ENCODE measurements around the gene CEBPG.
A peak's percentile ranks its signal among the peaks of the same experiment; 100 is the strongest.

CEBPG gene

GRCh38 chr19:33412601-33413425, 39.3 kb downstream of the CEBPG start:
- peak overlapping the region; percentile 29 for H3K27ac Mint-ChIP-seq
- no peak for DNase-seq (ENCODE audit: low spot score in 2 of 2)
- ATAC-seq = no peak
- H3K4me1 Mint-ChIP-seq = peaks cover 11% of the 10 kb centered on the region
- no peak overlapping the region for H3K4me3 Mint-ChIP-seq
- no peaks in the 10 kb centered on the region for H3K9me3 Mint-ChIP-seq
- no peaks in the 10 kb centered on the region for H3K36me3 Mint-ChIP-seq

DNA sequence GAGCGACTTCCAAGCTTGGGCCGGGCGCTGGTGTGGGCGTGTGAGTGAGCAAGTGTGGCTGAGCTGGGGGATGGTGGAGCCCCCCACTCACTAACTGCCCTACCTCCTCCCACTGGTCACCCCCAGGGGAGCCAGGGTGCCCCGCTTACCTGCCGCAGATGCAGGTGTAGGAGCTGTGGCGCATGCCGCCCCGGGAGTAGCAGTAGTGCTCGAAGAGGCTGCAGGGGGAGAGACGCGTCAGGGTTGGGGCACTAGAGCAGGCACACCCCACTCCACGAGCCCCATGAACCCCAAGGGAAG, 39.9 kb downstream of the CEBPG start:
- peaks cover 11% of the 10 kb centered on the region for H3K4me1 Mint-ChIP-seq

DNA sequence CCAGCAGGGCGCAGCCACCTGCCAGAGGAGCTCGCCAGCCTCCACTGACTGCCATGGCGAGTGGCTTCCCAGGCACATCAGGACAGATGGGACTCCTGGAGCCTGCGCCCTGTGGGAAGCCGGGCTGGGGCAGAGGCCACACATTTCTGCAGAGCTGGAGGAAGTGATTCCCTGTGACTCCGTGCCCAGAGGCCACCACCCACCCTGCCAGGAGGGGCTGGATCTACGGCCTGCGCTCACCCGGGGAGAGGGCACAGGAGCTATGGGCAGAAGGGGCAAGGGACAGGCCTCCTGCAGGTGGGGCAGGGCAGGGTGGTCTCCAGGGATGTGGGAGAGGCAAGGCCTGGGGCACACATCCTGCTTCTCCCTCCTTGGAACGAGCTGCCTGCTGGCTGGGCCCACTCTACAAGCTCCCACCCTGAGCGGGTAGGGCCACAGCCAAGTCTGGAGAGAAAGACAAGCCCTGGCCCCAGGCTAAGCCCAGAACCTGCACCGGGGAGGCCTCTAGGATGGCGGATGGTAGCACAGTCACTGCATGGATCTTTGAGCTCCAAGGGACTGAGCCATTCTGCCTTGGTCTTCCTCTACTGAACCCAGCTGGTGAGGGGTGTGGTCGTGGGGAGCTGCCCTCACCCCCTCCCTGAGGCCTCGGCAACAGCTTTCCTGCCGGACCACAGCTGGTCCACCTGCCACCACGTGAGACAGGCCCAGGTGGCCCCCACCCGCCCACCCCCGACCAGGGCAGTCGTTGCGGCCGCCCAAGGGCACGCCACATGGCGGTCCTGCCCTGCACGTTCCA, 40.6 kb downstream of the CEBPG start:
- Mint-ChIP-seq H3K36me3 (no peaks in the 10 kb centered on the region), H3K4me3 (no peak overlapping the region), H3K4me1 (peaks cover 11% of the 10 kb centered on the region), H3K27ac (no peak overlapping the region), H3K9me3 (no peaks in the 10 kb centered on the region)
- no peak for ATAC-seq
- no peak for DNase-seq (ENCODE audit: low spot score in 2 of 2)

More for the DNA sequence above, 39.9 kb downstream of the CEBPG start:
- ATAC-seq (no peak), DNase-seq (ENCODE audit: low spot score in 2 of 2) (no peak)
- Mint-ChIP-seq H3K36me3 (no peaks in the 10 kb centered on the region), H3K27ac (no peak overlapping the region), H3K9me3 (no peaks in the 10 kb centered on the region), H3K4me3 (no peak overlapping the region)

DNA sequence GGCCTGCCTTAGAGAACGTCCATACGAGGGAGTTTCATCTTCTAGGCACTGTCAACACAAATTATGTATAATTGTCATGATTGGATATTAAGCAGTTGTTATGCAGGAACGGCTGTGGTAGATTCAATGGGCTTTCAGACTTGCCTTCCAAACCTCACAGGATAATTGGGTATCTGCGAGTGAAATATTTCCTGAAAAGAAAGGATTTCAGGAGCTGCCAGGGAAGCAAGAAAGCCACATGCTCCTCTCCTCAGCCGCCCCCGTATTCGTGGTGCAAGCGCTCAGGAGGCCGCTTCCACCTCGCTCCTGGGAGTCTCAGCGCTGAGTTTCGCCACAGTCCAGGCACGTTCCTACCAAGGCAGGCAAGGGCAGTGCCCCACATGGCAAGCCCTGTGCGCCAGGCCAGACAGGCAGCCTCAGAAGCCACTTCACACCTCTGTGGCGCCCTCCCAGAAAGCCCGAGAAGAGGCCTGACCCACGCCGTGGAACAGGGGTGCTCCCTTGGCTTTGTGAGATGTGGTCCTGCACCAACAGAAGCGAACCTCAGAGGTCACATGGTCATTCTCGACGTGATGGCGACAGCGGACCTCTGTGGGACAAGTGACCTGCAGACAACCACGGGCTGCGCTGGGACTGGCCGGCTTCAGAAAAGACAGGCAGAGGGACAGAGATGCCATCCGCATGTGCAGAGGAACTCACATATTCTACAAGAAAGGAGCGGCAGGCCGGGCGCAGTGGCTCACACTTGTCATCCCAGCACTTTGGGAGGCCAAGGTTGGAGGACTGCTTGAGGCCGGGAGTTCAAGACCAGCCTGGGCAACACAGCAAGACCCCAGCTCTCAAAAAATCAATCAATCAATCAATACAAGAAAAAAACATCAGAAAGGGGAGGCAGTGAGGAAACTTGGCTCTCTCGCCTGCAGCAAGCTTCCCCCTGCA, 41.4 kb downstream of the CEBPG start:
- DNase-seq (ENCODE audit: low spot score in 2 of 2) (no peak), ATAC-seq (no peak)
- Mint-ChIP-seq H3K4me3 (no peak overlapping the region), H3K4me1 (peaks cover 11% of the 10 kb centered on the region), H3K27ac (no peak overlapping the region), H3K9me3 (no peaks in the 10 kb centered on the region), H3K36me3 (no peaks in the 10 kb centered on the region)

GRCh38 chr19:33416307-33417215, 43.1 kb downstream of the CEBPG start:
- Mint-ChIP-seq H3K9me3 (no peaks in the 10 kb centered on the region), H3K4me1 (peaks cover 11% of the 10 kb centered on the region), H3K36me3 (no peaks in the 10 kb centered on the region), H3K27ac (no peak overlapping the region), H3K4me3 (peak overlapping the region; percentile 57)
- ATAC-seq (peak; percentile 73), DNase-seq (ENCODE audit: low spot score in 2 of 2) (peak; percentile 60 to 81)

- peaks cover 11% of the 10 kb centered on the region for H3K4me1 Mint-ChIP-seq
- ATAC-seq = no peak
- DNase-seq (ENCODE audit: low spot score in 2 of 2) = no peak
- H3K9me3 Mint-ChIP-seq = no peaks in the 10 kb centered on the region
- no peaks in the 10 kb centered on the region for H3K36me3 Mint-ChIP-seq
- no peak overlapping the region for H3K4me3 Mint-ChIP-seq
- H3K27ac Mint-ChIP-seq = no peak overlapping the region
Observed at GRCh38 chr19:33417751-33418150, 44.2 kb downstream of the CEBPG start.

DNA sequence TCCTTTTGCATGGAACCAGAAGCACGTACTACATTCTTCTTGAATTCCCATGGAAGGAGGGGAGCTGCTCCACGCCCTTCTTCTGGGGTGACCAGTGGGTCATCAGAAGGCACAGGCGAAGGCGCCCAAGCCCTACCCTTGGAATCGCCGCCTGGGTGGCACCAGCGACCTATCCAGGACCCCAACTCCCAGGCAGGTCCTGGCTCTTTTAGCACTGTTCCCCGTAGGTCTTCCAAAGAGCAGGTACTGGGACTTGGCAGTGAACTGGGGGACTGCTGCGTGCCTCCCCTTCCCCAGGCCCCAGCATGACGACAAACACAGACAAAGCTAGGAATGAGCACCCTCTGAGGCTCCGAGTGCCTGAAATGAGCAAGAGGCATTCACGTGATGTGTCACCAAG, 45.0 kb downstream of the CEBPG start:
- Mint-ChIP-seq H3K27ac (no peak overlapping the region), H3K4me3 (no peak overlapping the region), H3K4me1 (peaks cover 11% of the 10 kb centered on the region), H3K9me3 (no peaks in the 10 kb centered on the region), H3K36me3 (no peaks in the 10 kb centered on the region)
- DNase-seq (ENCODE audit: low spot score in 2 of 2) (no peak), ATAC-seq (no peak)

DNA sequence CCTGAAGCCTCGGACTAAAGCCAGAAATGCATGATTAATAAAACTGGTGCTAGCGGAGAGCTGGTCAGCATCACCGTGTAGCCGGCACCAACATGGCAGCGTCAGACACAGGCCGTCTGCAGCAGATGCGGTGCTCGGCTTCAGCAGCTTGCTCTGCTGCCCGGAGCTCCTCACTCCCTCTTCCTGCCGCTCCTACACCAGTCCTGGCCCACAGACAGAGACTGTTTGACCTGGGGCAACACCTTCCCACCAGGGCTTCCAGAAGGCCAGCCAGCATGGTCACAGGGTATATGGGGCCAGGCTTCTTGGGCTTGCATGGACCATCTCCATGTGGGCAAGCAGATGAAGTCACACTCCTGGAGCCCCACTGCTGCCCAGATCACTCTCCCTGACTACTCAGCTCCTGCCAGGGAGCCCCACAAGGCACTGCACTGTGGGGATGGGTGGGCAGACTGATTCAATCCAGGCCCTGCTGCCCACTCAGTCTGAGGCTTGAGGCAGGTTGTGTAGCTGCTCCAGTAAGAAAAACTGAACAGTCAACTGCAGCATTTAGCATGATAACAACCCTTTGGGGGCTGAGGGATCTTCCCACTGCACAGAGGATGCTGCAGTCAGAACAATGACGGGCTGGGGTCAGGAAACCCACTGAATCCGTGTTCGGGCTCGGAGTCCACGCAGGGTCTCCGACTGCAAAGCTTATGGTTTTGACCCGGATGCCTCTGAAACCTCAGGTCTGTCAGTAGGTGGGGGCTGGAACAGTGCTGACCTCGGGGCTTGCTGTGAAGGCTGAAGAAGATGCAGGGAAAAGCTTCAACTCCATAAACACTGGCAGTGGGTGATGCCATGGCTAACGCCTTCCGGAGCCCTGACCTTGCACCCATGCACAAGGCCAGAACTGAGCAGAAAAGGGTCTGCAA, 45.6 kb downstream of the CEBPG start:
- no peak overlapping the region for H3K4me3 Mint-ChIP-seq
- no peak for ATAC-seq
- no peak for DNase-seq (ENCODE audit: low spot score in 2 of 2)
- H3K27ac Mint-ChIP-seq = no peak overlapping the region
- H3K36me3 Mint-ChIP-seq = no peaks in the 10 kb centered on the region
- H3K4me1 Mint-ChIP-seq = peaks cover 11% of the 10 kb centered on the region
- no peaks in the 10 kb centered on the region for H3K9me3 Mint-ChIP-seq

DNA sequence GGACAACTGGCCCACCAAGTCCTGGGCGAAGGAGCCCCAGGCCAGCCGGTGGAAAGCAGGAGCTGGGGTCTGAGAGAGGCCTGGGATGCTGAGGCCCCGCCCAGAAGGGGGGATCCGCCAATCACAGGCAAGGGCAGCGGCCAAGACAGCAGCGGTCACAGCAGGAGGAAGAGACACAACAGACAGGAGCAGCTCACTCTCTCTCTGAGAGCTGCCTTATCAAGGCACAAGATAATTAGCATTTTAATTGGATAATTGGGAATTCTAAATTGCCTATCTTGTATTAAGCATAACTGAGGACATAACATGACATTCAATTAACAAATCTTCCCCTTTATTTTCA, 46.2 kb downstream of the CEBPG start:
- H3K27ac Mint-ChIP-seq = no peak overlapping the region
- H3K4me3 Mint-ChIP-seq = no peak overlapping the region
- H3K4me1 Mint-ChIP-seq = peaks cover 11% of the 10 kb centered on the region
- ATAC-seq = no peak
- H3K36me3 Mint-ChIP-seq = no peaks in the 10 kb centered on the region
- H3K9me3 Mint-ChIP-seq = no peaks in the 10 kb centered on the region
- DNase-seq (ENCODE audit: low spot score in 2 of 2) = no peak

GRCh38 chr19:33420821-33421220, 47.3 kb downstream of the CEBPG start:
- H3K4me1 Mint-ChIP-seq = peaks cover 11% of the 10 kb centered on the region
- no peak overlapping the region for H3K27ac Mint-ChIP-seq
- H3K36me3 Mint-ChIP-seq = no peaks in the 10 kb centered on the region
- DNase-seq (ENCODE audit: low spot score in 2 of 2) (no peak), ATAC-seq (no peak)
- H3K9me3 Mint-ChIP-seq = no peaks in the 10 kb centered on the region
- H3K4me3 Mint-ChIP-seq = no peak overlapping the region

DNA sequence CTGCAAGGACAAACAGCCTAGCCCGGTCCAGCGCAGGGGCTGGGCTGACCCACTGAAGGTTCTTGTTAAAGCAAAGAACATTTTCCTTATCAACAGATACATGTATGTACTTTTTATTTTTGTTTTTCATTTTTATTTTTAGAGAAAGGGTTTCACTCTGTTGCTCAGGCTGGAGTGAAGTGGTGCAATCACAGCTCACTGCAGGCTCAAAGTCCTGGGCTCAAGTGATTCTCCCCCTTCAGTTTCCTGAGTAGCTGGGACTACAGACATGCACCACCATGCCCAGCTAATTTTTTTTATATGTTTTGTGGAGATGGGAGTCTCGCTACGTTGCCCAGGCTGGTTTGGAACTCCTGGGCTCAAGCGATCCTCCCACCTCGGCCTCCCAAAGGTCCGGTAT, 47.9 kb downstream of the CEBPG start:
- Mint-ChIP-seq H3K4me3 (no peak overlapping the region), H3K36me3 (no peaks in the 10 kb centered on the region), H3K4me1 (peaks cover 6% of the 10 kb centered on the region), H3K27ac (no peak overlapping the region), H3K9me3 (no peaks in the 10 kb centered on the region)
- no peak for ATAC-seq
- DNase-seq (ENCODE audit: low spot score in 2 of 2) = no peak

DNA sequence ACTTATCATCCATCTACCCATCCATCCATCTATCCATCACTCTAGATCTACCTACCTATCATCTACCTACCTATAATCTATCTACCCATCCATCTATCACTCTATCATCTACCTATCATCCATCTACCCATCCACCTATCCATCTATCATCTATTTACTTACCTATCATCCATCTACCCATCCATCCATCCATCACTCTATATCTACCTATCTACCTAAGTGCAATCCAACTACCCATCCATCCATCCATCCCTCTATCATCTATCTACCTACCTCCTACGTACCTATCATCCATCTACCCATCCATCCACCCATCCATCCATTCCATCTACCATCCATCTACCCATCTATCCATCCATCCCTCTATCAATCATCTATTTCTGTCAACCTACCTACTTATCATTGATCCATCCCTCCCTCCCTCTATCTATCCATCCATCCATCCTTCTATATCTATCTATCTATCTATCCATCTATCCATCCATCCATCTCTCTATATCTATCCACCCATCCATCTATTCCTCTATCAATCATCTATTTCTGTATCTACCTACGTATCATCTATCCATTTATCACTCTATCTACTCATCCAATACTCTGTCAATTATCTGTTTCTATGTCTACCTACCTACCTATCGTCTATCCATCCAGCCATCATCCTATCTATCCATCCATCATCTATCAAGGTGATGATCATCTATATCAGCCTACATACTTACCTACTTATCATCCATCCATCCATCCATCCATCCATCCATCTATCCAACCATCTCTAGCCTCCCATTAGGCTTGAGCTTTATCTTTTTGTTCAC, 49.1 kb downstream of the CEBPG start:
- ATAC-seq = no peak
- H3K36me3 Mint-ChIP-seq = no peaks in the 10 kb centered on the region
- H3K4me1 Mint-ChIP-seq = no peaks in the 10 kb centered on the region
- H3K27ac Mint-ChIP-seq = no peak overlapping the region
- DNase-seq (ENCODE audit: low spot score in 2 of 2) = no peak
- no peaks in the 10 kb centered on the region for H3K9me3 Mint-ChIP-seq
- no peak overlapping the region for H3K4me3 Mint-ChIP-seq

DNA sequence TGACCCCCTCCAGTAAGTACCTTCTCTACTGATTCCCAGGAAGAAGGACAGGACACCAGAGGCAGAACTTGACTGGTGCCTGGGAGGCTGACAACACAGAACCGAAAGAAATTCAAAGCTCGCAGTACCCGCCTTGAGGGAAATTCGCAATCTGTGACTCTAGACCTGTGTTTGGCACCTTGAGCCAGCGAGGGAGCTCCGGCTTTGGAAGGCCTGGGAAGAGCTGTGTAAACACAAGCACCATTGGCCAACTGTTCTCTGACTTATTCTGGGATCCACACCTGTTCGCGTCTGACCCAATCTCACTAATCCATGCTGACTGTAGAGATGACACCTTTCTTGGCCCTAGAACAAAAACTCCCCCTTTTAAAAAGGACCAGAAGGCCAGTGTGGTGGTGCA, 50.7 kb downstream of the CEBPG start:
- Mint-ChIP-seq H3K4me1 (no peaks in the 10 kb centered on the region), H3K4me3 (no peak overlapping the region), H3K36me3 (peaks cover 4% of the 10 kb centered on the region), H3K9me3 (no peaks in the 10 kb centered on the region), H3K27ac (no peak overlapping the region)
- DNase-seq (ENCODE audit: low spot score in 2 of 2) = no peak
- ATAC-seq = no peak

All from stimulated activated effector memory CD8-positive, alpha-beta T cell treated with anti-CD3 and anti-CD28 coated beads, Interleukin-12 subunit alpha, Interleukin-12 subunit beta, amount 100 ng/mL, for 72 hours (primary cell).